HepG2 (cell line): ENCODE results near the gene SRF. TPM values are rescaled to one million over a fixed set of nuclear protein-coding genes. Genes with fewer than 3 reads are reported as not detected.

Experiments
- AKAP8 ChIP-seq: sonication (generic); formaldehyde crosslinking; IDR thresholded peaks from 2 replicates; pipeline ENCODE4 v1.5.1; 2020; ENCODE audit warnings: mild to moderate bottlenecking, missing genetic modification reagents
- ARID2 ChIP-seq: sonication (generic); formaldehyde crosslinking; IDR thresholded peaks from 2 replicates; pipeline ENCODE4 v1.8.1; 2022; ENCODE audit warnings: mild to moderate bottlenecking, missing genetic modification reagents, borderline replicate concordance
- BCL6 ChIP-seq: IDR thresholded peaks from 2 replicates; pipeline ENCODE4 v1.6.1; 2016; ENCODE audit warnings: missing genetic modification reagents, missing compliant biosample characterization
- FOSL1 ChIP-seq: sonication (generic); formaldehyde crosslinking; IDR thresholded peaks from 2 replicates; pipeline ENCODE4 v1.9.0; 2021; ENCODE audit warnings: missing genetic modification reagents, borderline replicate concordance
- FOXJ3 ChIP-seq: sonication (generic); formaldehyde crosslinking; IDR thresholded peaks from 2 replicates; pipeline ENCODE4 v1.4.0; 2020; ENCODE audit warnings: missing genetic modification reagents, mild to moderate bottlenecking, borderline replicate concordance
- HNRNPH1 ChIP-seq: fragments of 200-400 bp; formaldehyde crosslinking; optimal IDR thresholded peaks from 2 replicates; pipeline ENCODE3; 2017; ENCODE audit warnings: mild to moderate bottlenecking, low read depth, low read length
- KLF6 ChIP-seq: IDR thresholded peaks from 2 replicates; pipeline ENCODE4 v1.8.0; 2016; ENCODE audit warnings: missing biosample characterization, missing genetic modification reagents
- NFRKB ChIP-seq: fragments of 450-650 bp; IDR thresholded peaks from 2 replicates; pipeline ENCODE4 v1.6.1; 2017
- PBX3 ChIP-seq: sonication (generic); formaldehyde crosslinking; IDR thresholded peaks from 2 replicates; pipeline ENCODE4 v1.8.1; 2023; ENCODE audit warnings: missing genetic modification reagents, inconsistent platforms, borderline replicate concordance
- POLR2AphosphoS5 ChIP-seq: IDR thresholded peaks from 2 replicates; pipeline ENCODE4 v1.6.1; 2012; ENCODE audit warnings: low read depth, low read length
- SNAPC4 ChIP-seq: sonication (generic); formaldehyde crosslinking; IDR thresholded peaks from 2 replicates; pipeline ENCODE4 v1.4.0; 2020; ENCODE audit warnings: mild to moderate bottlenecking, missing genetic modification reagents
- SOX13 ChIP-seq, 3 experiments: fragments of 450-650 bp in 1 of 3; sonication (generic) in 1 of 3; formaldehyde crosslinking in 1 of 3; IDR thresholded peaks in 2 of 3; conservative IDR thresholded peaks in 1 of 3; 2 replicates each; pipeline versions ENCODE4 v1.5.0 to v1.6.1; 2016 to 2020; ENCODE audit warnings: antibody characterized with exemption in 1 of 3, mild to moderate bottlenecking in 1 of 3, missing compliant biosample characterization in 1 of 3, missing genetic modification reagents in 1 of 3, moderate library complexity in 1 of 3
- TBL1XR1 ChIP-seq: fragments of 150-350 bp; IDR thresholded peaks from 2 replicates; pipeline ENCODE4 v1.6.1; 2014; ENCODE audit warnings: borderline replicate concordance, low read length; ENCODE audit not compliant: partially characterized antibody
- THRA ChIP-seq: sonication (generic); formaldehyde crosslinking; IDR thresholded peaks from 2 replicates; pipeline ENCODE4 v1.4.0; 2020; ENCODE audit warnings: missing genetic modification reagents, borderline replicate concordance
- ZBTB26 ChIP-seq: IDR thresholded peaks from 2 replicates; pipeline ENCODE4 v1.6.1; 2016; ENCODE audit warnings: missing compliant biosample characterization, missing genetic modification reagents, borderline replicate concordance
- ZFP82 ChIP-seq: sonication (generic); formaldehyde crosslinking; IDR thresholded peaks from 2 replicates; pipeline ENCODE4 v1.5.1; 2020; ENCODE audit warnings: mild to moderate bottlenecking, missing genetic modification reagents, borderline replicate concordance
- ZNF543 ChIP-seq: sonication (generic); formaldehyde crosslinking; IDR thresholded peaks from 2 replicates; pipeline ENCODE4 v1.4.0; 2020; ENCODE audit warnings: mild to moderate bottlenecking, missing genetic modification reagents
- ZNF619 ChIP-seq: sonication (generic); formaldehyde crosslinking; IDR thresholded peaks from 2 replicates; pipeline ENCODE4 v1.4.0; 2020; ENCODE audit warnings: mild to moderate bottlenecking, missing genetic modification reagents
- ZNF790 ChIP-seq: sonication (generic); formaldehyde crosslinking; IDR thresholded peaks from 2 replicates; pipeline ENCODE4 v1.8.0; 2022; ENCODE audit warnings: missing genetic modification reagents, mild to moderate bottlenecking, borderline replicate concordance
- polyA plus RNA-seq, 8 experiments: library from polyadenylated mRNA; depleted of rRNA in 3 of 8; stranded (reverse) in 7 of 8; unstranded in 1 of 8; fragments of >200 nt; fragmentation: Illumina TruSeq in 4 of 8; extraction: Trizol in 4 of 8; gene quantifications; 2 replicates each; pipeline versions ENCODE4 v1.2.1 to v1.2.3, GENCODE V29; 2011 to 2016; ENCODE audit warnings: low read depth in 4 of 8, missing spikeins in 1 of 8, mixed read lengths in 1 of 8; ENCODE audit not compliant: insufficient read depth in 1 of 8
- total RNA-seq, 5 experiments: library from RNA; depleted of rRNA; stranded (reverse); fragments of >200 nt; fragmentation: Illumina TruSeq; extraction: Trizol; gene quantifications; 2 replicates each; pipeline ENCODE4 v1.2.3, GENCODE V29; 2016; ENCODE audit warnings: low read depth in 1 of 5

Gene SRF
- total and polyA plus RNA-seq, 2 of the 13 experiments (the other 11 are each of a cell fraction or from before 2014, with no cell fraction given), result 25.5 to 44.1 TPM

GRCh38 chr6:43170931-43171706, at the start of gene SRF (continued):
- TF ChIP-seq ZBTB26 (CRISPR knock-in tag), result no peak; the same call in 1 of the 2 replicates
- peak; percentile 71; the same call in 1 of the 2 replicates for TF ChIP-seq ARID2
- no peak for TF ChIP-seq HNRNPH1
- 0 out of 2 replicates have a peak, but pooled peaks have one; percentile 45 for TF ChIP-seq PBX3 (CRISPR knock-in tag)
- peak; percentile 88 for TF ChIP-seq POLR2AphosphoS5
- TF ChIP-seq BCL6 (CRISPR knock-in tag), result peak; percentile 42; the same call in 1 of the 2 replicates
- TF ChIP-seq ZNF619, result no peak
- no peak for TF ChIP-seq FOXJ3 (CRISPR knock-in tag)
- no peak for TF ChIP-seq ZNF790 (CRISPR knock-in tag)
- no peak for TF ChIP-seq NFRKB
- peak; percentile 79 for TF ChIP-seq TBL1XR1
- TF ChIP-seq THRA (CRISPR knock-in tag), result peak; percentile 54
- no peak; the same call in 1 of the 2 replicates for TF ChIP-seq ZFP82 (CRISPR knock-in tag)
- TF ChIP-seq FOSL1, result no peak
- no peak for TF ChIP-seq AKAP8 (CRISPR knock-in tag)
- 0 out of 2 replicates have a peak, but pooled peaks have one; percentile 52 for TF ChIP-seq KLF6 (CRISPR knock-in tag)
- TF ChIP-seq SNAPC4 (CRISPR knock-in tag), result peak; percentile 92
- TF ChIP-seq SOX13 (IDR thresholded peaks at IDR 0.05), result peak; percentile 27; the same call in 1 of the 2 replicates
- TF ChIP-seq SOX13 (CRISPR knock-in tag; conservative IDR thresholded peaks at IDR 0.05 in 1 of 2, IDR thresholded peaks at IDR 0.05 in 1 of 2), result no peak; a peak in 1 of 4 replicates
- TF ChIP-seq ZNF543 (CRISPR knock-in tag), result no peak; the same call in none of the 2 replicates
